Measurements from ENCODE around the gene RASGRF2.
"Not testable (repeated sequence)": the region's sequence is repeated elsewhere in the genome, so short reads cannot be mapped to it uniquely, and the experiment has no call there.

RASGRF2 gene

DNA sequence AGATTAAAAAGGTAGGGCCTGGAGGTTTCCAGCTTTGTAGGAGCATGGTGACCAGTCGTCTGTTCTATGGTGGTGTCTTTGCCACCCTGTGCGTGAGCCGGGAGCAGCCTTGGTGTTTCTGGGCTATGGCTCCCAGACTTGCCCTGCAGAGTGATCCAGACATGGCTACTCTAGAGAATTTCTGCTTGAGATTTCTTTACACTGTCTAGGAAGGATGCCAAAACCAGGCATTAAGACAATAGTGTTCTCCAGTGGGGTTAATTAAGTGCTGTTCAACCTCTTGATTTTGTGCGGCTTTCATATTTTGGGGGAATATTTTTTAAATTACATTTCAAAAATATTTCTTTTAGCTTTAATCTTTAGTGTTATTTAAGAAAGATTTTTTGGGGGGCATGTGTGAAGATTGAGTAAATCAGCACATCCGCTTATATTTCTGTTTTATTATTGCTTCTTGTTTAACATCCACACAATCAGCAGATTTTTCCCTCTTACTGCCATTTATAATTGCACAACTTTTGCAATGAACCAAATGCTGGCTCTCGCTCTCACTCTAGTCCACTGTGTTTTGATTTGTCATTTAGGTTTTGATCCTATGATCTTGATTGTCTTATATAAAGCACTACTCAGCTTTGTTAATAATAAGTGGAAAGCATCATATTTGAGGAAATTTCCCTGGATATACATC, 110.5 kb downstream of the RASGRF2 start:
- no peak for DNase-seq (ENCODE audit: low spot score)

DNA sequence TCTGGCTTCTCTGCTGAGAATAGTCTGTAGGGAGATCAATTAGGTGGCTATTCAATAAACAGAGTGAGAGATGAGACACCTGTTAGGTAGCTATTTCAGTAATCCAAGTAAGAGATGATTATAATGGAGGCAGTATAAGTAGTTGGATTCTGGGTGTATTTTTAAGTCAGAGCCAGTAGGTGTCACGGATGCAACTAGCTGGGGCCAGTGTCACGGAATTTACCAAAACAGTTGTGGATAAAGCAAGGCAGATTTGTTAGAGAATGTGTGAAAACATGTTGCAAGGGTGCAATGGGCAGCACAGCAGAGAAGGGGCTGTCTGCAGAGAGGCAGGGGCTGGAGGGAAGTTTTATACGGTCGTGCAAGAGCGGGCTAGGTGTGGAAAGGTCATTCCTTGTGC, 114.9 kb downstream of the RASGRF2 start:
- no peak for DNase-seq (ENCODE audit: low spot score)

DNA sequence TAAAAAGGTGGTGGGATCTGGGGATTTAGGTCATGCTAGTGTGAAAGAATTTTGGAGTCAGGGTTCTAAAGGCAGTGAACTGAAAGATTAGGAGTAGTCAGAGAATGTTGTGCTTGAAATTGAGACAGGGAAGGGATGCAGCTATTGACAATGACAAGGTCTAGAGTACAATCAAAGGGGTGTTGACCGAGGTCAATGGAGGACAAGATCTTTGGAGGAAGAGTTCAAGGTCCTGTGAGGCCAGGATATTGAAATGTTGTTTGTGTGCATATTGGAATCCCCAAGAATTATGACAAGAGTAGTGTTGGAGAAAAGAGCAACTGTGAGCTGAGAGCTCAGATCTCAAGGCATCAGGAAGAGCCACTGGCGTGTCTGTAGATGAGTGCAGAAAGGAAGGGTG, 116.9 kb downstream of the RASGRF2 start:
- DNase-seq (ENCODE audit: low spot score): no peak

DNA sequence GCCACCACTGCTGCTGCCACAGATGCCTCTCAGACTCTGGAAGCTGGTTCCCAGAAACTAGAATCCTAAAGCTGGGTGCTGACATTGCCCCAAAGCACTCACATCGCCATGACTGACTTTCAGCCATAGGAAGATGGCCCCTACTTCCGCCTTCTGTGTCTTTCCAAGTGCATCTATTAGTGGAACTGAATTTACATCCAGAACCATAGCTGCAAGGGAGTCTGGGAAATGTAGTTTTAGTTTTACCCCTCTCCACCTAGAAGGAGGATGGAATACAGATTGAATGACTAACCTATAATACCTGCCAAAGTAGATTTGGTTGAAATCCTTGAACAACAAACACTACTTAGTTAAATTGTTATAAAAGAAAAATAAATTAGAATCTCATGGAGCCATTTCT, 118.8 kb downstream of the RASGRF2 start:
- DNase-seq (ENCODE audit: low spot score): no peak

DNA sequence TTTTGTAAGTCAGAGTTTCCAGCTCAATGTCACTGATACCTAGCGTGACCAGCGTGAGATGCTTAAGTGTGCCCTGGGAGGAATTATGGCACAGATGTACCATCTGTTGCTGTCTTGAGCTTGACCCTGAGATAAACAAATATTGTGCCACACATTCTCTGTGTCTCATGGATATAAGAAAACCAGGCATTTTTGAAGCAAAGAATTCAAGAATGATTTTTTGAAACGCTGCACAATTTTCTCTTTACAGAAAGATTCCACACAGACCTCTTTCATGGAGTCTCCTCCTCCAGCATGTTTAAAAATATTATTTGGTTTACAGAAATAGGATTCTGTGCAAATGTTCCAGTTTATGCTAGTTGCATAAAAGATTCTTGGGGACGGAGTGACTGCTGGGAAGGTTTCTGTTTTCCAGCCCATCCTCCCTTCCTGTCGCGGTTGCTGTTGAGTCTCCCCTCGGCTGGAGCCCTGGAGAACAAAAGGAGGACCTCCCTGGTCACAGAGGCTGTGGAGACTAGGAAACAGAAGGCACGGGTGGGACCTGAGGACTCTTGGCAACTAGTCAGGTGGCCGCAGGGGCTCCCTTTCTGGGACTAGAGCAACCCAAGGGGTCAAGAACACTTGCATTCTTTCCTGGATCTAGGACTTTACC, 120.8 kb downstream of the RASGRF2 start:
- no peak for DNase-seq (ENCODE audit: low spot score)

DNA sequence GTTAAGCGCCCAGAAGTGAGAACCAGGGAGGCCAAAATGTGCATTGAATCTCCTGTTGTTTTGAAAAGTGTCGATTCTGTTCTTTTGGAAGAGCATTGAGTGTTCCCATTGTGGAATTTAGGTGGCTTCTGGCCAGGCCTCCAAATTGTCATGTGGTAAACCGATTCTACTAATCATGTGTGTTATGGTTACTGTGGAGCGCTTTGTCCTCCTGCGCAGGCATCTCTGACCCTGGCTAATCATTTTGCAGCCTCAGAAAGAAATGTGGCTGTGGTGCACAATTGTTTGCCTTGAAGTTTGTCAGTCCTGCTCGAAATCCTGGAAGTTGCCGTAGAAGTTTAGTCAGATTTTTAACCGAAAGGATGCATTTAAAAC, 121.3 kb downstream of the RASGRF2 start:
- no peak for DNase-seq (ENCODE audit: low spot score)

DNA sequence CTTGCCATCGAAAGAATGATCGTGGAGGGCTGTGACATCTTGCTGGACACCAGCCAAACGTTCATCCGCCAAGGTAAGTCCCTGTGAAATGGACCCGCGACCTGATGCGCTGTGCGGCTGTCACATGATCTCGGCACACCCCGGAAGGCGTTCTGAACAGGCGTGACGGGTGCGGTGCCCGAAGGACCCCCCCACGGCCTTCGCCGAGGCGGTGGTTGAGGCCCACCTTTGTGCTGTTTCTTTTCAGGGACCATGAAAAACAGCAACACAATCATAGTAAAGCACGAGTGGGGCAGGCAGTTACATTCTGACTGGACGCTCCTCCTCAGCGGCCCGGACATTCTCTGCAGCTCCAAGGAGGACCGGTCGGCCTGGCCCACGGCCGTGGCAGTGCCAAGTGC, 126.7 kb downstream of the RASGRF2 start:
- no peak for DNase-seq (ENCODE audit: low spot score)

DNA sequence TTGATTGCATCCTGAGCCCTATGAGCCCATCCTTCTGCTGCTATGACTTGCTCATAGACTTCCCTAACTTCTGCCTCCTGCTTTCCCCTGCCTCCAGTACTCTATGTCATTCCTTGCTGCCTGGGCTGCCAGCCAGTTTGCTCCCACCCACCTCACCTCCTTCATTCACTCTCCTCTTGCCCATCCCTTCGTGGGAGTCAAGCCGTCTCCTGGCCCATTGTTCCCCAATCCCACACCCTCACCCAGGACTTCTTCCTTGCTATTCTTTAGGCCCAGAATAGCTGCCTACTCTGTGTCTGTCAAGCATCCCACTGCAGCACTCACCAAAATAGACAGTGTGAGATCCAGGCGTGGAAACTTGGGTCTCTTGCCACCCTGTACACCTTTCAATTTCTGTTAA, 131.0 kb downstream of the RASGRF2 start:
- no peak for DNase-seq (ENCODE audit: low spot score)

DNA sequence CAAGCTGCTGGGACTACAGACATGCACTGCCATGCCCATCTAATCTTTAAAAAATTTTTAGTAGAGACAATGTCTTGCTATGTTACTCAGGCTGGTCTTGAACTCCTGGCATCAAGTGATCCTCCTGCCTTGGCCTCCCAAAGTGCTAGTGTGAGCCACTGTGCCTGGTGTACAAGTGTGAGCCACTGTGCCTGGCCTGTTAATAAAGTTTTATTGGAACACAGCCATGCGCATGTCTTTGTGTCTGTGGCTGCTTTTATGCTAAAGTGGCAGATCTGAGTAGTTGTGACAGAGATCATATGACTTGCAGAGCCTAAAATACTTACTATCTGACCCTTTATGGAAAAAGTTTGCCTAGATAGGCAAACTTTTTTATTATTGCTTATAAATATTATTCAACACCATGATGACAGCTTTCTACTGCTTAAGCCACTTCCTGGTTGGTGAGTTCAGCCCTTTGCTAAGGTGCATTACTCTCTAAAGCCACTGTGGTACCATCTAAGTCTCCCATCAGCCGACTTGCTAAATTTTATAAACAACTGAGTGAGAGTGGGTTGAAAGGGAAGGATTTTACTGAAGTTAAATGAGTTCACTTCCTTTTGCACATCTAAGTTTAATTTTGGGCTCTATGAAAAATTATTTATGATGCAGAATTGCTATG, 133.5 kb downstream of the RASGRF2 start:
- no peak for DNase-seq (ENCODE audit: low spot score)

DNA sequence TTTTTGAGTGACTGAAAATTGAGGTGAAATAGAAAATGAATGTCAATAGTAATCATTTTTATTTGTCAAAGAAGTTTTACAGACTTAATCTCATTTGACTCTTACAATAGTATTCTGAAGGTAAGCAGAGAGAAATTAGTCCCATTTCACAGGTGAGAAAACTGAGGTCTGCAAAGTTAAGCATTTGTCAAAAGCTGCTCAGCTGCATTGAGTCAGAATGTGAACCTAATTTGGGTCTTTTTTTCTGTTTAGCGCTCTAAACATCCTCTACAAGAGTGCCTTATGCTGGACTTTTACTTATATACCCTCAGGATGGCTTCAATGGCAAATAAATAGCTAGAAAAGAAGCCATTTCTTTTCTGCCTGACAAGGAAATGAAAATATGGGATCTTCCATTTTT, 135.7 kb downstream of the RASGRF2 start:
- DNase-seq (ENCODE audit: low spot score): no peak

DNA sequence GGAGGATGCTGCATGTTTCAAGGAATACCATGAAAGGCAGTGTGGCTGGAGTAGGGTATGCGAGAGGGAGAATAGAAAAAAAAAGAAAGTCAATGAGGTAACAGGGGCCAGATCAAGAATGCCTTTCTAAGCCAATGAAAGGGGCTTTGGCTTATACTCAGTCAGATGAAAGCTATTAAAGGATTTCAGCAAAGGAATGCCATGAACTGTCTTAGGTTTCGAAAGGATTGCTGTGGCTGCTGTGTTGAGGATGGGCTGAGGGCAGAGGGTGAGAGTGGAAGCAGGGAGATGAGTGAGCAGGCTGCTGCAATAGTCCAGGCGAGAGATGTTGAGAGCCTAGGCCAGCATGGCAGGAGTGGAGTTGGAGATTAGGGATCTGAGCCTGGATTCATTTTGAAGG, 137.6 kb downstream of the RASGRF2 start:
- no peak for DNase-seq (ENCODE audit: low spot score)

DNA sequence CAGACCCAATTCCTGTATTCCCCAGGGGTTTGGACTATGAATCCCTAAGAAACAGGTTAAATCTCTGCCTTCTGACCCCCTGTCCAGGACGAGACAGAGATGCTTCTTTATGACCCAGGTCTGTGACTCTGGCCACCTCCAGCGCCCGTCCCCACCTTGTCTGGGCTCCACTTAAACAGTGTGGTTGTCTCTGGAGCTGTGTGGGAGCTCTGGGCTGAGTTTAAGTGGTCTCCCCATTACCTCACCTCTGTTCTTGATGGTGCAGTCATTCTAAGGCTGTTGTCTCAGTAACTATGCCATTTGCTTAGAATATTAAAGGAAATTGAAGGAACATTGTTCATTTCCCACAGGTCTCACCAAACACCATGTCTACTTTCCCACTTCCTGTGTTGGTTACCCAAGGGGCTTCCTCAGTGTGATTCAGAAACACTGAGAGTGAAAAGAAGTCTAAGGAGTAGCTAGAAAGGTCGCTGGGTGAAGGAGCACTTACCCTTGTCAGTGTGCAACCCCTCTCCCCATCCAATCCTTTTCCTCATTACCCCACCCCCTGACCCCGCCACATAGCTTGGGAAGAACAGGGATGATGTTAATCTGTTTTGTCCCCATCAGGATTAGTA, 145.2 kb downstream of the RASGRF2 start:
- DNase-seq (ENCODE audit: low spot score): no peak

DNA sequence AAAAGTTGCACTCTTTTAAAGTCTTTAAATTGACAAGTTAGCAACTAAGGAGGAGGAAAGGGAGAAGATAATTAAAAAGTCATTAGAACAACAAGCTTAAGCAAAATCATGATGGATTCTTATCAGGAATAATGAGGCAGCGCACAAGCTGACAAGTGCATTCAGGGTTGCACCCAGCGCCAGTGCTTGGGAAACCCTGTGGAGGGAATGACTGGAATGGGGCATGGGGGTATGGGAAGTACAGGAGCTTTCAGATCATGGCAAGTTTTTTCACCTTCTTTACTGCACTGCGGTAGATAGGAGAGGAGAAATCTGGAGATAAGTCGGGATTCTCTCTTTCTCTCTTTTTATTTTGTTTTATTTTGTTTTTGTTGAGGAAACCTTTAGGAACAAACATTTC, 155.1 kb downstream of the RASGRF2 start:
- DNase-seq (ENCODE audit: low spot score): no peak

DNA sequence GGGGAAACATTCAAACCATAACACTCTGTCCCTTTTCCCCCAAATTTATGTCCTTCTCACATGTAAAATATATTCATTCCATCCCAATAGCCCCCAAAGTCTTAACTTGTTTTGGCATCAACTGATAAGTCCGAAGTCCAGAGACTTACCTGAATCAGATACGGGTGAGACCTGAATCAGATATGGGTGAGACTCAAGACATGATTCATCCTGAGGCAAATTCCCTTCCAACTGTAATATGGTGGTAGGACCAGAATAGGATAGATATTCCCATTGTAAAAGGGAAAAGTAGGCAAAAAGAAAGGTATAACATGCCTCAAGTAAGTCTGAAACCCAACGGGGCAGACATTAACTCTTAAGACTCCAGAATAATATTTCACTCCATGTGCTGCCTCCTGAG, 157.4 kb downstream of the RASGRF2 start:
- no peak for DNase-seq (ENCODE audit: low spot score)

DNA sequence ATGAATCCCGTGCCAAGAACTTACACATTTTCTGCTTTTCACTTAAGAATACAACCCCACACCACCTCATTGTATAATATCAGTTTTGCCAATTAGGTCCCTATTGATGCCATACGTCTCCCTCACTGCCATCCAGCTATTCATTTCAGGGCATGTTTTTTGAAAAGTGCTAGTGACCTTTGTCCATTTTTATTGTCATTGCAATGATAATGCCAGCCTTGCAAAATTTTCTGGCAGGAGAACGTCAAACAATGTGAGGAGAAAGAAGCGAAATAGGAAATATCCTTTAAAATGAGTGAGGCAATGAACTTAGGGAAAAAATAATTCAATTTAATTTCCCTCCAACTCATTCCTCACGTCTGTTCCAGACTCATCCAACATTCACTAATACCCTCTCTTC, 161.1 kb downstream of the RASGRF2 start:
- no peak for DNase-seq (ENCODE audit: low spot score)

DNA sequence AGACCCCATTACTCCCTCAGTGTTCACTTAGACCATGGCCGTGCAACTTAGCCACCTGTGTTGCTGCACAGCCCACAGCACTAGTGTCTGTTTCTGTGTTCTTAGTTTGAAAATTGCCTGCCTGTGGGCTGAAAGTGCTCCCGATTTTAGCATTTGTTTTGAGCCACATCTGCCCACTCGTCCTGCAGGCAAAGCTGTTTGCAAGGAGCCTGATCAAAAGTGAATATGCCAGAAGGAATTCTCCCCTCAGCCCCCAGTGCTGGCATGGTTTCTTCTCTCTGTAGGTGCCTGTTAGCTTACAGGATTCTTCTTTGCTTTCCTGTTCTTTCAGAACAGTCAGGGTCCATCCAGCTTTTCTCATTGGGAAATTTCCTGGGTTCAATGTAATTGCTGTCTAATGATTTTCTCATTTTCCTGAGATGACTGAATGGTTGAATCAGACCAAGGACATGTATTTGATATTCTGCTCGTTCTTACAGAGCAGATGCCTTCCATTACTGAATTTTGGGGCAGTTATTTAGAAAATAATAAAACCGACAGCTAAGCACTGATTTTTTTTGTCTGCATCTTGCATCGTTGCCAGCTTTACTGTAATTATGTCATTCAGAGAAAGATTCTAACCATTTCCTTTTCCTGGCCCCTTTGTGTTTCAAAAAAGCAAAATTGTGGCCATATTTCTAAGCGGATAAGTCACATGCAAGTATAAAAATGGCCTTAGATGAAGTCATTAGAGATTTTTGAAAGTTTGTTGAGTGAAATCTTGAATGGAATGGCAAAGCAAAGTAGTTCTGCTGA, 161.9 kb downstream of the RASGRF2 start:
- DNase-seq (ENCODE audit: low spot score): no peak

DNA sequence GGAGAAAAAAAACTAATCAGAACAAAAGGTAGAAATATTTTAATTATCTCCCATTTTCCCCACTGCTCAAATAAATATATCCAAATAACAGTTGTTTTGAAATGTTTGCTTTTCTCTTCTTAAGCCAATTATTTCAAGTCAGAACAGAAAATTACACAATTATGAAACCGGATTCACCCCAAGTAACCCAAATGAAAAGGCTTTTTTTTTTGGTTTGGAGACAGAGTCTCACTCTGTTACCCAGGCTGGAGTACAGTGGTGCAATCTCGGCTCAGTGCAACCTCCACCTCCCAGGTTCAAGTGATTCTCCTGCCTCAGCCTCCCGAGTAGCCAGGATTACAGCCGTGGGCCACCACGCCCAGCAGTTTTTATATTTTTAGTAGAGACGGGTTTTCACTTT, 164.5 kb downstream of the RASGRF2 start:
- not testable (repeated sequence) for DNase-seq (ENCODE audit: low spot score)

DNA sequence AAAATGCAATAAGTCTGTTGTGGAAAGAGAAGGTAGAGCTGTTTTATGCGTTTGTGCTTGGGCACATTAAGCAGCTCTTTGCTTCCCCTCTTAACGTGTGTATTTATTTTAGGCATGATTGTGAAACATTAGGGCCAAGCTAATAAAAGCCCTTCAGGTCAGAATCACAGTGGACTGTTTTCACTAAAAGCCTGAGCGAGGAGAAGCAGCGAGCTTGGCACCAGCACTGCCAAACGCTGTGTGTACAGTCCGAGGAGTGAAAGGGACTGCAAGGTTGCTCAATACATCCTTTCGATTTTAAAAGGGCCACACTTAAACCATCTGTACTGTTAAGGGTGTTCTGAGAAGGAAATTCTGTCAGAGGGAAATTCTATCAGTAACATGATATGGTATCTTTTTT, 165.8 kb downstream of the RASGRF2 start:
- DNase-seq (ENCODE audit: low spot score): no peak

DNA sequence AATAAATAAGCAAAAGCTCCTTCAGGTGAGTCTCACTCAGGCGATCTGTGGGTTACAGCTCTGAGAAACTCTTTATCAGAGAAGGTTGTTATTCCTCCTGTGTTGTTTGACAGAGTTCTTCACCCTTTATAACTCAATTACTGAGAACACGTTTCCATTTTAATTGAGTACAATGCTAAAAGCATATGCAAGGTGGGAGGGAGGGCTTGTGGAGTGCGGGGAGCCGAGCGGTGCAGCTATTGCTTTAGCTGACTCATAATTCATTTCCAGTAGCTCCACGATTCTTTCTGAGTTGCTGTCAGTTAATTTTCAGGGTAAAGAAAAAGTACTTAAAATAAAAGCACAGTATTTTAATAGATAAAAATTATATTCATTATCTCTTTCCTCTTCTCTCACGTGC, 168.3 kb downstream of the RASGRF2 start:
- no peak for DNase-seq (ENCODE audit: low spot score)

DNA sequence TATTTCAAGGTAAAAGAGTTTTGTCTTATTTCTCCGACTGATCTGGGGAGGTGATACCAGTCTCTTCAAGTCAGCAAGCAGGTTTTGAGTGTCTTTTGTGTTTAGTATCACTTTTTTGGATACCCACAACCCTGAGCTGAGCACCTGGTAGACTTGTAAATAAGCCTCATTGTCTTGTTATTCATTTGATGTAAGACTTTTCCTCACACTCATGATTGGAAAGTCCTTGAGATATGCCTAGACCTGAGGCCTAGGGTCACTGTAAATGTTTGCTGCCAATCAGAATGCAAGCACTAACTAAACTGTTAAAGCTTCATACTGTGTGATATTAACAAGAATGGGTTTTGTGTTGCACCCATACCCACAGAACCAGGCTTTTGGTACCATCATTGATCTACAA, 172.2 kb downstream of the RASGRF2 start:
- no peak for DNase-seq (ENCODE audit: low spot score)

DNA sequence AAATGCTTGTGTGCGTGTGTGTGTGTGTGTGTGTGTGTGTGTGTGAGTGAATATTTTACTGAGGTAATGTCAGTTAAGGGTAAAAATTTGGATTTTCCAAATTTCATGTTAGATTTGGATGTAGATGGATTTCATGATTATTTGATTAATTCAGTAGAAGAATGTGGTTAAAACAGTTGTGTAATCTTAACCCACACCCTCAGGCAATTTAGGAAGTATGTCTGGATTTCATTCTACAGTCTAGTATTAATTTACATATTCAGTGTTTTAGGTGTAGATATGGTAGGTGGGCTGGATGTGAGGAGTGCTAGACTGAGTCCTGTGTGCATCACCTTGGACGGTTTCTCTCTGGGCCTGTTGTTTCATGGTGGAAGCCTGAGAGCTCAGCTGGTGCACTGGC, 173.9 kb downstream of the RASGRF2 start:
- no peak for DNase-seq (ENCODE audit: low spot score)

DNA sequence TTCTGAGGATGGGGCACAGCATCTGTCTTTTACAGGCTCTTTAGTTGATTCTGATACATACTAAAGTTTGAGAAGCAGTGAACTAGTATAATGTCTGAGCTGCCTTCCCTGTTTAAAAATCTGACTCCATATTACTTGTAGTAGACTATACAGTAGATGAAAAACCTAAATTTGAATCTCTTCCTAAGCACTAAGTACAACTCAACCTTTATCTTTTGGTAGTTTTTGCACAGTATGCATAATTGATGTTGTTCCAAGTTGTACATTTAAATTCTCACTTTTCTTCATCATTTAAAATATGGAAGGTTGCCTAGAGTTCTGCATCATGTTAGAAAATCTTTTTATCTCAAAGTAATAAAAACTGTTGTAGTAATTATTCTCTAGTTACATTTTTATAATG, 174.4 kb downstream of the RASGRF2 start:
- DNase-seq (ENCODE audit: low spot score): no peak

All from SK-N-DZ (cell line).